Measurements from ENCODE around the gene PISD.

- TF ChIP-seq POLR2A (IDR thresholded peaks at IDR 0.05) (no peak), CTCF (IDR thresholded peaks at IDR 0.05) (no peak), POLR2AphosphoS5 (IDR thresholded peaks at IDR 0.05) (no peak), EP300 (IDR thresholded peaks at IDR 0.05; ENCODE audit: low read depth) (no peak)
These were observed 36.2 kb downstream of the PISD start for GRCh38 chr22:31625661-31626426.
